Trophoblast cell (in vitro differentiated cells and primary cell): Measurements from ENCODE around the gene UVSSA.

Experiments
- DNase-seq, 2 donors: peaks; one replicate each; pipeline ENCODE4 v3.0.0-alpha.2; 2016
- H2AFZ ChIP-seq: 2 replicates; pipeline ENCODE4 v1.6.1; 2013; ENCODE audit warnings: low read length, moderate library complexity, mild to moderate bottlenecking; ENCODE audit not compliant: insufficient read depth, poor library complexity
- H2AK5ac ChIP-seq: 2 replicates; pipeline ENCODE4 v1.6.1; 2013; ENCODE audit warnings: mild to moderate bottlenecking, low read length
- H2BK120ac ChIP-seq: 2 replicates; pipeline ENCODE4 v1.6.1; 2013; ENCODE audit warnings: low read length, mild to moderate bottlenecking, moderate library complexity; ENCODE audit not compliant: insufficient read depth, poor library complexity
- H2BK12ac ChIP-seq: 2 replicates; pipeline ENCODE4 v1.6.1; 2013; ENCODE audit warnings: mild to moderate bottlenecking, low read length, moderate library complexity
- H2BK5ac ChIP-seq: 2 replicates; pipeline ENCODE4 v1.6.1; 2013; ENCODE audit warnings: low read length, low read depth, moderate library complexity, mild to moderate bottlenecking; ENCODE audit not compliant: poor library complexity
- H3K14ac ChIP-seq: 2 replicates; pipeline ENCODE4 v1.6.1; 2013; ENCODE audit warnings: mild to moderate bottlenecking, low read length
- H3K18ac ChIP-seq: 2 replicates; pipeline ENCODE4 v1.6.1; 2013; ENCODE audit warnings: mild to moderate bottlenecking, low read length
- H3K23ac ChIP-seq: 2 replicates; pipeline ENCODE4 v1.6.1; 2013; ENCODE audit warnings: low read length
- H3K27ac ChIP-seq: 2 replicates; pipeline ENCODE4 v1.5.1; 2013; ENCODE audit warnings: low read depth, mild to moderate bottlenecking, inconsistent platforms, low read length, moderate library complexity
- H3K27me3 ChIP-seq: 2 replicates; pipeline ENCODE4 v1.6.1; 2013; ENCODE audit warnings: inconsistent platforms, mild to moderate bottlenecking, low read length, moderate library complexity; ENCODE audit not compliant: insufficient read depth
- H3K36me3 ChIP-seq, 2 experiments: 1 replicate in 1 of 2; 2 replicates in 1 of 2; pipeline ENCODE4 v1.6.1; 2013; ENCODE audit warnings: low read length in 2 of 2, mild to moderate bottlenecking in 2 of 2, moderate library complexity in 1 of 2; ENCODE audit not compliant: insufficient read depth in 2 of 2, control insufficient read depth in 1 of 2
- H3K4ac ChIP-seq: 2 replicates; pipeline ENCODE4 v1.6.1; 2013; ENCODE audit warnings: low read depth, mild to moderate bottlenecking, low read length, moderate library complexity
- H3K4me1 ChIP-seq, 2 experiments: 1 replicate in 1 of 2; 2 replicates in 1 of 2; pipeline ENCODE4 v1.6.1; 2013; ENCODE audit warnings: low read length in 2 of 2, mild to moderate bottlenecking in 2 of 2, moderate library complexity in 1 of 2; ENCODE audit not compliant: insufficient read depth in 2 of 2, control insufficient read depth in 1 of 2
- H3K4me2 ChIP-seq: 2 replicates; pipeline ENCODE4 v1.6.1; 2013; ENCODE audit warnings: inconsistent platforms, mild to moderate bottlenecking, low read length, moderate library complexity
- H3K4me3 ChIP-seq: 2 replicates; pipeline ENCODE4 v1.5.1; 2013; ENCODE audit warnings: mild to moderate bottlenecking, low read depth, low read length, inconsistent platforms
- H3K79me1 ChIP-seq: one replicate; pipeline ENCODE4 v1.6.1; 2013; ENCODE audit warnings: low read length
- H3K79me2 ChIP-seq: 2 replicates; pipeline ENCODE4 v1.6.1; 2013; ENCODE audit warnings: low read length, mild to moderate bottlenecking; ENCODE audit not compliant: control insufficient read depth, insufficient read depth, poor library complexity
- H3K9ac ChIP-seq: 2 replicates; pipeline ENCODE4 v1.6.1; 2013; ENCODE audit warnings: mild to moderate bottlenecking, low read length
- H3K9me3 ChIP-seq: 2 replicates; pipeline ENCODE4 v1.6.1; 2013; ENCODE audit warnings: low read depth, mild to moderate bottlenecking, control low read depth, inconsistent platforms, low read length; ENCODE audit not compliant: insufficient read depth
- H4K12ac ChIP-seq: 2 replicates; pipeline ENCODE4 v1.6.1; 2013; ENCODE audit warnings: low read depth, mild to moderate bottlenecking, low read length, moderate library complexity
- H4K8ac ChIP-seq: 2 replicates; pipeline ENCODE4 v1.6.1; 2013; ENCODE audit warnings: low read depth, mild to moderate bottlenecking, low read length, moderate library complexity
- H4K91ac ChIP-seq: one replicate; pipeline ENCODE4 v1.6.1; 2013; ENCODE audit warnings: low read depth, mild to moderate bottlenecking, low read length, moderate library complexity
- WGBS: extraction: QIAGEN DNeasy Blood & Tissue Kit; methylation state at CpG from one replicate; pipeline ENCODE4 v1.1.7; 2013; ENCODE audit warnings: missing lambda C conversion rate; ENCODE audit not compliant: insufficient read length, insufficient coverage; ENCODE audit errors: extremely low coverage; 5-methylcytosine and 5-hydroxymethylcytosine counted together

The UVSSA gene

GRCh38 chr4:1405636-1406393 lies 58.8 kb downstream of the UVSSA start:
- Histone ChIP-seq H3K23ac (no peak overlapping the region), H2BK5ac (no peak overlapping the region), H2BK120ac (no peak overlapping the region), H2AK5ac (no peak overlapping the region), H3K4me3 (no peak overlapping the region), H3K79me1 (no peaks in the 10 kb centered on the region), H4K91ac (no peak overlapping the region), H4K12ac (no peak overlapping the region), H2BK12ac (no peak overlapping the region), H3K4ac (no peak overlapping the region), H3K27ac (no peak overlapping the region), H4K8ac (no peak overlapping the region), H3K4me1 (no peaks in the 10 kb centered on the region), H2AFZ (no peak overlapping the region), H3K36me3 (no peaks in the 10 kb centered on the region), H3K14ac (no peak overlapping the region), H3K18ac (no peak overlapping the region), H3K9me3 (peaks cover 36% of the 10 kb centered on the region), H3K4me2 (no peak overlapping the region), H3K9ac (no peak overlapping the region), H3K27me3 (peaks cover 86% of the 10 kb centered on the region), H3K79me2 (no peaks in the 10 kb centered on the region)
- no peak for DNase-seq
- WGBS = no CpG with 5 or more reads among the region's 90 CpGs

GRCh38 chr4:1406394-1406980 lies 59.5 kb downstream of the UVSSA start, which contains the start of gene NKX1-1:
TSS of gene NKX1-1 (minus strand) at chr4:1406442. CDS start at chr4:1406442, 0 bp downstream.
- DNase-seq = no peak
- H3K27ac ChIP-seq = no peak within 1 kb of the TSS

GRCh38 chr4:1406981-1407656 lies 60.1 kb downstream of the UVSSA start:
- Histone ChIP-seq H4K12ac (no peak overlapping the region), H3K4ac (no peak overlapping the region), H3K79me2 (no peaks in the 10 kb centered on the region), H2BK5ac (no peak overlapping the region), H3K27ac (no peak overlapping the region), H3K79me1 (no peaks in the 10 kb centered on the region), H4K8ac (no peak overlapping the region), H3K36me3 (no peaks in the 10 kb centered on the region), H2AK5ac (no peak overlapping the region), H3K4me3 (no peak overlapping the region), H3K9me3 (peaks cover 35% of the 10 kb centered on the region), H3K4me1 (no peaks in the 10 kb centered on the region), H3K9ac (no peak overlapping the region), H3K18ac (no peak overlapping the region), H3K4me2 (no peak overlapping the region), H3K14ac (no peak overlapping the region), H4K91ac (no peak overlapping the region), H3K27me3 (peaks cover 75% of the 10 kb centered on the region), H2BK12ac (no peak overlapping the region), H3K23ac (no peak overlapping the region), H2AFZ (no peak overlapping the region), H2BK120ac (no peak overlapping the region)
- WGBS = no CpG with 5 or more reads among the region's 50 CpGs
- DNase-seq = no peak

More at GRCh38 chr4:1406394-1406980, 59.5 kb downstream of the UVSSA start, which contains the start of gene NKX1-1:
- Histone ChIP-seq H3K14ac (no peak within 1 kb of the TSS), H4K91ac (no peak within 1 kb of the TSS), H3K4me3 (no peak within 1 kb of the TSS), H3K79me2 (no peaks in the 10 kb centered on the region), H4K8ac (no peak within 1 kb of the TSS), H3K27me3 (peaks cover 81% of the 10 kb centered on the region), H3K4me2 (no peak within 1 kb of the TSS), H2AFZ (no peak within 1 kb of the TSS), H3K36me3 (no peaks in the 10 kb centered on the region), H2BK12ac (no peak within 1 kb of the TSS), H3K23ac (no peak within 1 kb of the TSS), H3K79me1 (no peaks in the 10 kb centered on the region), H2AK5ac (no peak within 1 kb of the TSS), H2BK120ac (no peak within 1 kb of the TSS), H3K9me3 (peaks cover 38% of the 10 kb centered on the region), H3K9ac (no peak within 1 kb of the TSS), H3K4me1 (no peaks in the 10 kb centered on the region), H3K18ac (no peak within 1 kb of the TSS), H3K4ac (no peak within 1 kb of the TSS), H2BK5ac (no peak within 1 kb of the TSS), H4K12ac (no peak within 1 kb of the TSS)
- no CpG with 5 or more reads among the region's 91 CpGs for WGBS

GRCh38 chr4:1407657-1408333 lies 60.8 kb downstream of the UVSSA start:
- Histone ChIP-seq H2AK5ac (no peak overlapping the region), H3K4me3 (no peak overlapping the region), H4K12ac (no peak overlapping the region), H3K9me3 (peaks cover 36% of the 10 kb centered on the region), H4K8ac (no peak overlapping the region), H3K23ac (no peak overlapping the region), H3K18ac (no peak overlapping the region), H2AFZ (no peak overlapping the region), H3K36me3 (no peaks in the 10 kb centered on the region), H3K9ac (no peak overlapping the region), H3K79me1 (no peaks in the 10 kb centered on the region), H3K27me3 (peaks cover 69% of the 10 kb centered on the region), H2BK5ac (no peak overlapping the region), H3K4me1 (no peaks in the 10 kb centered on the region), H3K4me2 (no peak overlapping the region), H3K27ac (no peak overlapping the region), H3K79me2 (no peaks in the 10 kb centered on the region), H4K91ac (no peak overlapping the region), H2BK12ac (no peak overlapping the region), H3K4ac (no peak overlapping the region), H3K14ac (no peak overlapping the region), H2BK120ac (no peak overlapping the region)
- no CpG with 5 or more reads among the region's 53 CpGs for WGBS
- DNase-seq = no peak
